Progenitor cell of endocrine pancreas (in vitro differentiated cells): Measurements from ENCODE around the gene PCDH12. TPM values are rescaled to one million over a fixed set of nuclear protein-coding genes. Genes with fewer than 3 reads are reported as not detected.

Experiments
- DNase-seq: peaks from one replicate; pipeline ENCODE4 v3.0.0; 2021; ENCODE audit warnings: low spot score; ENCODE audit not compliant: unreplicated experiment
- H3K27ac Mint-ChIP-seq: 2 replicates; pipeline ENCODE4 v1.8.0; 2021; ENCODE audit warnings: mild to moderate bottlenecking, moderate library complexity, mixed read lengths
- H3K27me3 Mint-ChIP-seq: 2 replicates; pipeline ENCODE4 v1.8.0; 2021; ENCODE audit warnings: mixed read lengths
- H3K36me3 Mint-ChIP-seq: 2 replicates; pipeline ENCODE4 v1.8.0; 2022; ENCODE audit warnings: mixed read lengths; ENCODE audit not compliant: insufficient read depth
- H3K4me1 Mint-ChIP-seq: 2 replicates; pipeline ENCODE4 v1.8.0; 2021; ENCODE audit warnings: low read depth, mixed read lengths
- H3K4me3 Mint-ChIP-seq: 2 replicates; pipeline ENCODE4 v1.8.0; 2021; ENCODE audit warnings: low read depth, mild to moderate bottlenecking, moderate library complexity, mixed read lengths
- H3K9me3 Mint-ChIP-seq: 2 replicates; pipeline ENCODE4 v1.8.0; 2021; ENCODE audit warnings: low read depth, mixed read lengths
- total RNA-seq: library from RNA; stranded (reverse); gene quantifications from 2 replicates; pipeline ENCODE4 v1.2.1, GENCODE V29; 2021
- TF ChIP-seq, protein P1 (sequence below): fragments of 200-600 bp; sonication (generic); IDR thresholded peaks from one replicate; pipeline ENCODE4 v1.5.0; 2021; ENCODE audit warnings: antibody characterized with exemption, mild to moderate bottlenecking; ENCODE audit not compliant: unreplicated experiment

Gene PCDH12
- total RNA-seq, 1 donor from 2014 or later: not detected

DNA sequence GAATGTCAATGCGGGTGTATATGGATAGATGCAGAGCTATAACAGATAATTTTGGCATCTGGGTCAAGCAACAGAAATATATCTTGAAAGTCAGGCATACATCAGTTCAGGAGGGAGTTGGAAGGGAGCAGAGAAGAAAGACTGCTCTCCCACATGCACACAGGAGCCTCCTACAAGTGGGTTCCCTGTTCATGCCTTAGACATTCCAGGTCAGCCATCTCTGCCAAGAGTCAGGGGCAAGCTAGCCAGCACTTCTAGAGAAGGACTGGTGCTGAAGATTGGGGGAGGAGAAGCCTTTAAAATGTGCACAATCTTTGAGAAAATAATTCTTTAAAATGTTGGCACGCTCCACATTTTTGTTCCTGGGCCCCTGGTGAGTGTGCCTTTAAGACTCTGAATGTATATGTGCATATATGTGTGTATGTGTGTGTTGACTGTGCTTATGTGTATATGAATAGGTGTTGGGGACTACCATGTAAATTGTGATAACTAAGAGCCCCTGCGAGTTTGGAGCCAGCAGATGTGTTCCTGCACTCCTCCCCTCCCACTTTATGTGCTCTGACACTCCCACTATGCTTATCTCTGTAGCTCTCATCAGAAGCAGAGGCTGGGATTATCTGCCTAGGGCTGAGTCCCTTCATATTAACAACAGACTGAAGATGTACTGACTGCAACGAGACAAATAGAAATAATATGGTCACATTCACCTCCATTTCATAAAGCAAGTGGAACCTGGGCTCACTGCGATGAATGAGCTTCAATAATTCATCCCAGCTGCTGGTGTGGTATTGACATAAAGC lies 55.8 kb downstream of the PCDH12 start:
- Mint-ChIP-seq H3K36me3 (no peaks in the 10 kb centered on the region), H3K4me3 (no peak overlapping the region), H3K9me3 (no peaks in the 10 kb centered on the region), H3K27ac (no peak overlapping the region), H3K27me3 (peaks cover 6% of the 10 kb centered on the region), H3K4me1 (no peaks in the 10 kb centered on the region)
- TF ChIP-seq, protein P1, sequence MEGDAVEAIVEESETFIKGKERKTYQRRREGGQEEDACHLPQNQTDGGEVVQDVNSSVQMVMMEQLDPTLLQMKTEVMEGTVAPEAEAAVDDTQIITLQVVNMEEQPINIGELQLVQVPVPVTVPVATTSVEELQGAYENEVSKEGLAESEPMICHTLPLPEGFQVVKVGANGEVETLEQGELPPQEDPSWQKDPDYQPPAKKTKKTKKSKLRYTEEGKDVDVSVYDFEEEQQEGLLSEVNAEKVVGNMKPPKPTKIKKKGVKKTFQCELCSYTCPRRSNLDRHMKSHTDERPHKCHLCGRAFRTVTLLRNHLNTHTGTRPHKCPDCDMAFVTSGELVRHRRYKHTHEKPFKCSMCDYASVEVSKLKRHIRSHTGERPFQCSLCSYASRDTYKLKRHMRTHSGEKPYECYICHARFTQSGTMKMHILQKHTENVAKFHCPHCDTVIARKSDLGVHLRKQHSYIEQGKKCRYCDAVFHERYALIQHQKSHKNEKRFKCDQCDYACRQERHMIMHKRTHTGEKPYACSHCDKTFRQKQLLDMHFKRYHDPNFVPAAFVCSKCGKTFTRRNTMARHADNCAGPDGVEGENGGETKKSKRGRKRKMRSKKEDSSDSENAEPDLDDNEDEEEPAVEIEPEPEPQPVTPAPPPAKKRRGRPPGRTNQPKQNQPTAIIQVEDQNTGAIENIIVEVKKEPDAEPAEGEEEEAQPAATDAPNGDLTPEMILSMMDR: no peak
- no peak for DNase-seq

DNA sequence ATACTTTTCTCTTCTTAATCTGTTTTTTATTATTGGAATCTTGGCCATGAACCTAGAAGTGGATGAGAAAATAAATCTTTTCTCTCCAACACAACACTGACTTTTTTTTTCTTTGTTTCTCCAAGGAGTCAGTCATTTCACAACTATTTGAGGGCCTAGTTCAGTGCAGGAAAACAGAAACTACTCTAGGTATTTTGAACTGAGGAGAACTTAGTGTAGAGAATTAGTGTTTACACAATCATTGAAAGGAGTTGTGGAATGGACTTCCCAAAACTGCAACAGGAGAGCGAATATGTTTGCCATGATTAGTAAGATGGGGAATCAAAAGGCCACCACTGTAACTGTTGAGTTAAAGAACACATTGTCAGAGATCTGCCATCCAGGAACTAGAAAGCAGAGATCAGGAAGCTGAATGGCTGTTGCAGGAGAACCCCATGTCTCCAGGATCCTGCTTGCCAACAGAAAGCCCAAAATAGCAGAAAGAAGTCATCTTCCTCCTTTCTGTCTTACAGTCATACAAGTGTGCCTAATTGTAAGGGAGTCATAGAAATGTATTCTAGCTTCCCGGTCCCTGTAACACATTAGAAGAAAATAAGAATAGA lies 59.5 kb downstream of the PCDH12 start:
- no peak overlapping the region for H3K27ac Mint-ChIP-seq

DNA sequence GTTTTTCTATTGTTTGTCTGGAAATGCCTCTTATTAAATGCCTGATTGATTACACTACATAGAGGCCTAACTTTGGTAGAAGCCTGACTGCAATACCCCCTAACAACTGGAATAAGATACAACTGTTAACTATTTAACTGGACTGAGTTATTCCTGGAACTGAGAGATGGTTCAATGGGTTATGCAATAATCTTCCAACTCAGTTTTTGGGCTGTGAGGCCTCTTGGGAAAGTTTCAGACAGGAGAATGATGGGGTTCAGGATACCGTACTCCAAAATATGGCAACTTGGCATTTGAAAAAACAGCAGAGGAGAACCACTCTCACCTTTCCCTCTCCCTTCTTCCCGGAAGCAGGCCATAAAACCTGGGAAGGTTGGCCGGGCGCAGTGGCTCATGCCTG lies 60.6 kb downstream of the PCDH12 start:
- no peak for DNase-seq
- no peaks in the 10 kb centered on the region for H3K36me3 Mint-ChIP-seq
- H3K27me3 Mint-ChIP-seq: no peaks in the 10 kb centered on the region
- no peaks in the 10 kb centered on the region for H3K4me1 Mint-ChIP-seq
- H3K4me3 Mint-ChIP-seq: no peak overlapping the region
- TF ChIP-seq, protein P1: no peak
- H3K9me3 Mint-ChIP-seq: no peaks in the 10 kb centered on the region
- no peak overlapping the region for H3K27ac Mint-ChIP-seq

More for the DNA sequence above, 59.5 kb downstream of the PCDH12 start:
- TF ChIP-seq, protein P1: no peak
- Mint-ChIP-seq H3K9me3 (no peaks in the 10 kb centered on the region), H3K27me3 (no peaks in the 10 kb centered on the region), H3K4me3 (no peak overlapping the region), H3K4me1 (no peaks in the 10 kb centered on the region), H3K36me3 (no peaks in the 10 kb centered on the region)
- DNase-seq: no peak

Other genes with a start within 250 kb of the PCDH12 start
- 5.5 and 6.3 TPM in 2 replicates for gene PCDH1, start 79.8 kb downstream of the PCDH12 start, total RNA-seq
- 86.1 and 93.4 TPM in 2 replicates for gene DELE1, start 34.3 kb downstream of the PCDH12 start, total RNA-seq
- 35.5 and 37.3 TPM in 2 replicates for gene RNF14, start 10.9 kb upstream of the PCDH12 start, total RNA-seq
- gene GNPDA1, start 54.8 kb upstream of the PCDH12 start, total RNA-seq: 113 and 115 TPM in 2 replicates
- gene NDFIP1, start 150.6 kb upstream of the PCDH12 start, total RNA-seq: 228 and 247 TPM in 2 replicates